SU-DHL-6 (cell line): ENCODE measurements around the gene PIN1.

Experiments used
- H2AFZ ChIP-seq: fragments of 200-600 bp; sonication (generic); 2 replicates; pipeline ENCODE4 v1.6.1; 2014; ENCODE audit warnings: low read depth, mild to moderate bottlenecking, moderate library complexity, mixed read lengths, antibody characterized with exemption, low read length; ENCODE audit not compliant: severe bottlenecking
- H3F3A ChIP-seq: fragments of 200-600 bp; shearing (Covaris generic); 2 replicates; pipeline ENCODE4 v1.6.0; 2016; ENCODE audit warnings: antibody characterized with exemption, mild to moderate bottlenecking; ENCODE audit not compliant: insufficient read depth
- H3K27ac ChIP-seq: fragments of 200-600 bp; sonication (generic); 2 replicates; pipeline ENCODE4 v1.5.1; 2016; ENCODE audit warnings: low read depth, mild to moderate bottlenecking, low read length, moderate library complexity, mixed read lengths
- H3K27me3 ChIP-seq: fragments of 200-600 bp; sonication (generic), shearing (Covaris generic); 2 replicates; pipeline ENCODE4 v1.6.0; 2014; ENCODE audit warnings: mild to moderate bottlenecking, low read length
- H3K36me3 ChIP-seq: fragments of 200-600 bp; sonication (generic); 2 replicates; pipeline ENCODE4 v1.6.1; 2014; ENCODE audit warnings: mild to moderate bottlenecking, low read length, mixed read lengths
- H3K4me2 ChIP-seq: fragments of 300-600, 200-600 bp; shearing (Covaris generic), sonication (generic); 2 replicates; pipeline ENCODE4 v1.6.0; 2014; ENCODE audit warnings: low read length, low read depth, mild to moderate bottlenecking; ENCODE audit not compliant: poor library complexity, severe bottlenecking
- H3K4me3 ChIP-seq: fragments of 200-600 bp; sonication (generic); 2 replicates; pipeline ENCODE4 v1.5.1; 2014; ENCODE audit warnings: antibody characterized with exemption, low read length, mild to moderate bottlenecking, mixed read lengths; ENCODE audit not compliant: insufficient read depth, poor library complexity, severe bottlenecking
- H3K79me2 ChIP-seq: fragments of 200-600 bp; sonication (generic); 2 replicates; pipeline ENCODE4 v1.6.1; 2014; ENCODE audit warnings: mild to moderate bottlenecking, low read length, moderate library complexity; ENCODE audit not compliant: insufficient read depth
- H3K9ac ChIP-seq: fragments of 200-600 bp; sonication (generic); 2 replicates; pipeline ENCODE4 v1.7.0; 2014; ENCODE audit warnings: mild to moderate bottlenecking, low read length
- H3K9me2 ChIP-seq: fragments of 200-600 bp; sonication (generic); replicated peaks from 2 replicates; pipeline ENCODE4 v1.6.1; 2014; ENCODE audit warnings: low read length; ENCODE audit not compliant: insufficient read depth
- H3K9me3 ChIP-seq: fragments of 200-600 bp; sonication (generic); 2 replicates; pipeline ENCODE4 v1.6.1; 2014; ENCODE audit warnings: low read length, mixed read lengths; ENCODE audit not compliant: insufficient read depth
- H4K20me1 ChIP-seq: fragments of 200-600 bp; sonication (generic); 2 replicates; pipeline ENCODE4 v1.6.1; 2014; ENCODE audit warnings: low read depth, mild to moderate bottlenecking, antibody characterized with exemption, low read length, moderate library complexity, mixed read lengths
- CTCF ChIP-seq: fragments of 200-600 bp; sonication (generic); IDR thresholded peaks from one replicate; pipeline ENCODE4 v1.5.1; 2017; ENCODE audit warnings: antibody characterized with exemption, mild to moderate bottlenecking, low read length, moderate library complexity; ENCODE audit not compliant: insufficient read depth, poor library complexity, severe bottlenecking
- EZH2phosphoT487 ChIP-seq: fragments of 200-600 bp; sonication (generic), shearing (Covaris generic); conservative IDR thresholded peaks from 2 replicates; pipeline ENCODE4 v1.6.1; 2018; ENCODE audit warnings: mild to moderate bottlenecking, antibody characterized with exemption, low read length, moderate library complexity, mixed read lengths

Gene PIN1

GRCh38 chr19:9801976-9802375 lies 33.1 kb upstream of the PIN1 start:
- H3K4me2 ChIP-seq: no peak overlapping the region
- H3K9me2 ChIP-seq: no peaks in the 10 kb centered on the region
- H3K27me3 ChIP-seq: no peaks in the 10 kb centered on the region
- H3F3A ChIP-seq: 0 out of 2 replicates have a peak, but pooled peaks cover 3% of the 10 kb centered on the region
- no peaks in the 10 kb centered on the region for H3K79me2 ChIP-seq
- no peak overlapping the region for H3K9ac ChIP-seq
- no peaks in the 10 kb centered on the region for H3K9me3 ChIP-seq
- H4K20me1 ChIP-seq: no peaks in the 10 kb centered on the region
- TF ChIP-seq EZH2phosphoT487: no peak
- TF ChIP-seq CTCF: no peak
- no peak overlapping the region for H2AFZ ChIP-seq
- H3K27ac ChIP-seq: no peak overlapping the region
- no peaks in the 10 kb centered on the region for H3K36me3 ChIP-seq
- no peak overlapping the region for H3K4me3 ChIP-seq

- TF ChIP-seq CTCF (no peak), EZH2phosphoT487 (no peak)
- H3K9me2 ChIP-seq: no peaks in the 10 kb centered on the region
- H3K4me3 ChIP-seq: no peak overlapping the region
- H3K36me3 ChIP-seq: no peaks in the 10 kb centered on the region; the same call in 1 of the 2 replicates
- H3K79me2 ChIP-seq: no peaks in the 10 kb centered on the region
- H3K27ac ChIP-seq: no peak overlapping the region
- H3K27me3 ChIP-seq: no peaks in the 10 kb centered on the region
- no peak overlapping the region for H3K4me2 ChIP-seq
- no peaks in the 10 kb centered on the region for H3K9me3 ChIP-seq
- H3F3A ChIP-seq: no peaks in the 10 kb centered on the region
- H4K20me1 ChIP-seq: no peaks in the 10 kb centered on the region
- H2AFZ ChIP-seq: no peak overlapping the region
- no peak overlapping the region for H3K9ac ChIP-seq
These were observed 28.3 kb upstream of the PIN1 start for GRCh38 chr19:9806803-9807202.

- H3K9ac ChIP-seq: no peak overlapping the region
- H3K36me3 ChIP-seq: no peaks in the 10 kb centered on the region; the same call in 1 of the 2 replicates
These were observed 26.0 kb upstream of the PIN1 start for GRCh38 chr19:9808855-9809824.

More at GRCh38 chr19:9808855-9809824, 26.0 kb upstream of the PIN1 start:
- no peaks in the 10 kb centered on the region for H4K20me1 ChIP-seq
- no peaks in the 10 kb centered on the region for H3K9me2 ChIP-seq
- H3K27ac ChIP-seq: no peak overlapping the region
- no peak overlapping the region for H2AFZ ChIP-seq
- no peaks in the 10 kb centered on the region for H3K27me3 ChIP-seq
- H3K9me3 ChIP-seq: no peaks in the 10 kb centered on the region
- H3K4me3 ChIP-seq: no peak overlapping the region
- H3K79me2 ChIP-seq: peaks cover 3% of the 10 kb centered on the region; the same call in 1 of the 2 replicates
- no peaks in the 10 kb centered on the region for H3F3A ChIP-seq
- H3K4me2 ChIP-seq: no peak overlapping the region
- TF ChIP-seq EZH2phosphoT487: no peak
- TF ChIP-seq CTCF: no peak
